Ovary (tissue), 9 donors: ENCODE measurements around the gene PADI3. TPM values are rescaled to one million over a fixed set of nuclear protein-coding genes. Genes with fewer than 3 reads are reported as not detected.

Experiments
- DNase-seq, 5 donors: peaks; one replicate each; pipeline ENCODE4 v3.0.0-alpha.2; 2019 to 2020
- H3K27ac ChIP-seq, 2 donors: fragments of 200-600 bp; one replicate each; pipeline versions ENCODE4 v1.5.1 to v1.8.0; 2019 to 2022
- H3K27me3 ChIP-seq: fragments of 200-600 bp; one replicate; pipeline ENCODE4 v1.8.0; 2022
- H3K36me3 ChIP-seq: fragments of 200-600 bp; sonication (generic); one replicate; pipeline ENCODE4 v1.5.1; 2019
- H3K4me1 ChIP-seq: one replicate; pipeline ENCODE4 v1.8.1; 2013; ENCODE audit warnings: mild to moderate bottlenecking, moderate library complexity; ENCODE audit not compliant: insufficient read depth
- H3K4me3 ChIP-seq: fragments of 200-600 bp; sonication (generic); one replicate; pipeline ENCODE4 v1.5.1; 2017
- H3K9me3 ChIP-seq, 2 donors: fragments of 200-600 bp in 1 of 2; sonication (generic) in 1 of 2; one replicate each; pipeline versions ENCODE4 v1.5.1 to v1.8.1; 2013 to 2019; ENCODE audit warnings: mild to moderate bottlenecking in 1 of 2, moderate library complexity in 1 of 2
- CTCF ChIP-seq, 3 donors: fragments of 450-650 bp in 2 of 3; fragments of 200-600 bp in 1 of 3; IDR thresholded peaks; one replicate each; pipeline versions ENCODE4 v1.5.1 to v1.8.0; 2016 to 2022; ENCODE audit warnings: antibody characterized with exemption in 3 of 3, mild to moderate bottlenecking in 1 of 3
- EP300 ChIP-seq: sonication (generic); formaldehyde crosslinking; IDR thresholded peaks from one replicate; pipeline ENCODE4 v1.6.1; 2017; ENCODE audit warnings: antibody characterized with exemption
- POLR2A ChIP-seq: fragments of 450-650 bp; IDR thresholded peaks from one replicate; pipeline ENCODE4 v1.6.1; 2017; ENCODE audit warnings: antibody characterized with exemption, mild to moderate bottlenecking, moderate library complexity
- WGBS, 3 donors: extraction: QIAGEN DNeasy Blood & Tissue Kit in 1 of 3; methylation state at CpG; one replicate each; pipeline versions ENCODE4 v1.1.5 to v1.1.7; 2013 to 2017; 5-methylcytosine and 5-hydroxymethylcytosine counted together
- intact Hi-C, 4 donors: fragments of 100-400 bp; cut with DNase I; formaldehyde crosslinking; loops; one replicate each; pipeline versions ENCODE4 v1.11.0 to v1.15.1; 2022 to 2023
- polyA plus RNA-seq, 2 donors: library from polyadenylated mRNA; stranded (reverse); fragments of 200-250 nt in 1 of 2; fragments of 350-450 nt in 1 of 2; fragmentation: Illumina TruSeq in 1 of 2; extraction: RNeasy Lipid Tissue Mini Kit (QIAGEN cat#74804) in 1 of 2; gene quantifications; one replicate each; pipeline ENCODE4 v1.2.3, GENCODE V29; 2013 to 2014
- total RNA-seq, 7 donors: library from RNA; depleted of rRNA in 2 of 7; stranded (reverse); fragments of >200 nt in 2 of 7; fragmentation: NEBNext Ultra II Directional in 3 of 7; extraction: Animal tissue kit (Norgen Biotek cat#: 25700) in 3 of 7; gene quantifications; one replicate each; pipeline versions ENCODE4 v1.1.0 to v1.2.4, GENCODE V29; 2016 to 2023
- donor health status: DM: no; HTN: no; CAD: no; lungs with moderate emphysema.
- donor health status: DM: no; HTN: no; CAD: no.
- donor health status: Bipolar disorder and iron deficiency.
- donor health status: DM: yes; HTN: yes; CAD: no.
- donor health status: DM: no; HTN: no; CAD: no.
- donor health status: DM: yes; HTN: yes; CAD: no.

The PADI3 gene
- total and polyA plus RNA-seq, 9 donors = not detected

GRCh38 chr1:17245816-17246325 is 3.0 kb upstream of the PADI3 start:
- Histone ChIP-seq H3K9me3 (no peaks in the 10 kb centered on the region), H3K4me3 (no peak overlapping the region), H3K27me3 (no peaks in the 10 kb centered on the region), H3K4me1 (no peaks in the 10 kb centered on the region), H3K27ac (no peak overlapping the region), H3K36me3 (no peaks in the 10 kb centered on the region)
- TF ChIP-seq CTCF (IDR thresholded peaks at IDR 0.05) (no peak), EP300 (no peak), POLR2A (no peak)
- intact Hi-C loops = no loop called here
- 74 to 81% (median 75%) methylated on average over 7 of the region's 7 CpGs for WGBS, 3 donors
- no peak for DNase-seq

- no peak for TF ChIP-seq CTCF (IDR thresholded peaks at IDR 0.05)
- no peak for TF ChIP-seq POLR2A
- TF ChIP-seq EP300 = no peak
- WGBS, 3 donors = 75 to 90% (median 81%) methylated on average over 2 of the region's 2 CpGs
- intact Hi-C loops = no loop called here
- Histone ChIP-seq H3K4me3 (no peak overlapping the region), H3K27ac (no peak overlapping the region), H3K27me3 (no peaks in the 10 kb centered on the region), H3K36me3 (no peaks in the 10 kb centered on the region), H3K4me1 (no peaks in the 10 kb centered on the region), H3K9me3 (no peaks in the 10 kb centered on the region)
- DNase-seq = no peak
Measured at GRCh38 chr1:17246971-17247370, 1.9 kb upstream of the PADI3 start.

- WGBS, 3 donors = 40 to 49% (median 47%) methylated on average over 7 of the region's 7 CpGs
- intact Hi-C loops = no loop called here
- Histone ChIP-seq H3K27ac (no peak overlapping the region), H3K4me1 (no peaks in the 10 kb centered on the region), H3K9me3 (no peaks in the 10 kb centered on the region), H3K27me3 (no peaks in the 10 kb centered on the region), H3K4me3 (no peak overlapping the region), H3K36me3 (no peaks in the 10 kb centered on the region)
- no peak for DNase-seq
- TF ChIP-seq EP300 = no peak
- no peak for TF ChIP-seq POLR2A
- TF ChIP-seq CTCF (IDR thresholded peaks at IDR 0.05) = no peak
Measured at GRCh38 chr1:17250601-17251000, 1.7 kb downstream of the PADI3 start.

GRCh38 chr1:17251246-17251645 is 2.3 kb downstream of the PADI3 start:
- Histone ChIP-seq H3K9me3 (no peaks in the 10 kb centered on the region), H3K4me1 (no peaks in the 10 kb centered on the region), H3K27ac (no peak overlapping the region), H3K4me3 (no peak overlapping the region), H3K27me3 (no peaks in the 10 kb centered on the region), H3K36me3 (no peaks in the 10 kb centered on the region)
- WGBS, 3 donors = 67 to 73% (median 72%) methylated on average over 5 of the region's 5 CpGs
- DNase-seq = no peak
- TF ChIP-seq EP300 (no peak), POLR2A (no peak), CTCF (IDR thresholded peaks at IDR 0.05) (no peak)
- intact Hi-C loops = no loop called here
